GM12873 (cell line): ENCODE data around the gene HOXA4.

Experiments used
- TF ChIP-seq, protein P1 (sequence below): IDR thresholded peaks from 2 replicates; pipeline ENCODE4 v1.5.1; 2012; ENCODE audit warnings: low read depth, mild to moderate bottlenecking, moderate library complexity, low read length, control low read depth; ENCODE audit not compliant: insufficient read depth; ENCODE audit errors: missing control alignments

Gene HOXA4

DNA sequence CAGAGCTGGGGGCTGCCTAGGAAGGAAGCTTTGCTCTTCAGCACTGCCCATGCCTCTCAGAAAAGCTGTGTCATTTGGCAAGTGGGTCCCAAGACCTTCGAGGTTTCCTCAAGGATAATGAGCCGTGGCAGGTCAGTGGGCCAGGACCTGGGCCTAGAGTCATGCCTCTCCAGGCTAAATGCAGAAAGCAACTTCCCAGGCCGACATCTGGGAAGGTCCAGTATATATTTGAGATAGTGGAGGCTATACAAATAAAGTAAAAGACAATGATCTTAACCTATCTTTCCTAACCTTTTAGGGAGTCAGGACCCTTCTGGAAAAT is 45.9 kb upstream of the HOXA4 start:
- TF ChIP-seq, protein P1, sequence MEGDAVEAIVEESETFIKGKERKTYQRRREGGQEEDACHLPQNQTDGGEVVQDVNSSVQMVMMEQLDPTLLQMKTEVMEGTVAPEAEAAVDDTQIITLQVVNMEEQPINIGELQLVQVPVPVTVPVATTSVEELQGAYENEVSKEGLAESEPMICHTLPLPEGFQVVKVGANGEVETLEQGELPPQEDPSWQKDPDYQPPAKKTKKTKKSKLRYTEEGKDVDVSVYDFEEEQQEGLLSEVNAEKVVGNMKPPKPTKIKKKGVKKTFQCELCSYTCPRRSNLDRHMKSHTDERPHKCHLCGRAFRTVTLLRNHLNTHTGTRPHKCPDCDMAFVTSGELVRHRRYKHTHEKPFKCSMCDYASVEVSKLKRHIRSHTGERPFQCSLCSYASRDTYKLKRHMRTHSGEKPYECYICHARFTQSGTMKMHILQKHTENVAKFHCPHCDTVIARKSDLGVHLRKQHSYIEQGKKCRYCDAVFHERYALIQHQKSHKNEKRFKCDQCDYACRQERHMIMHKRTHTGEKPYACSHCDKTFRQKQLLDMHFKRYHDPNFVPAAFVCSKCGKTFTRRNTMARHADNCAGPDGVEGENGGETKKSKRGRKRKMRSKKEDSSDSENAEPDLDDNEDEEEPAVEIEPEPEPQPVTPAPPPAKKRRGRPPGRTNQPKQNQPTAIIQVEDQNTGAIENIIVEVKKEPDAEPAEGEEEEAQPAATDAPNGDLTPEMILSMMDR: no peak

DNA sequence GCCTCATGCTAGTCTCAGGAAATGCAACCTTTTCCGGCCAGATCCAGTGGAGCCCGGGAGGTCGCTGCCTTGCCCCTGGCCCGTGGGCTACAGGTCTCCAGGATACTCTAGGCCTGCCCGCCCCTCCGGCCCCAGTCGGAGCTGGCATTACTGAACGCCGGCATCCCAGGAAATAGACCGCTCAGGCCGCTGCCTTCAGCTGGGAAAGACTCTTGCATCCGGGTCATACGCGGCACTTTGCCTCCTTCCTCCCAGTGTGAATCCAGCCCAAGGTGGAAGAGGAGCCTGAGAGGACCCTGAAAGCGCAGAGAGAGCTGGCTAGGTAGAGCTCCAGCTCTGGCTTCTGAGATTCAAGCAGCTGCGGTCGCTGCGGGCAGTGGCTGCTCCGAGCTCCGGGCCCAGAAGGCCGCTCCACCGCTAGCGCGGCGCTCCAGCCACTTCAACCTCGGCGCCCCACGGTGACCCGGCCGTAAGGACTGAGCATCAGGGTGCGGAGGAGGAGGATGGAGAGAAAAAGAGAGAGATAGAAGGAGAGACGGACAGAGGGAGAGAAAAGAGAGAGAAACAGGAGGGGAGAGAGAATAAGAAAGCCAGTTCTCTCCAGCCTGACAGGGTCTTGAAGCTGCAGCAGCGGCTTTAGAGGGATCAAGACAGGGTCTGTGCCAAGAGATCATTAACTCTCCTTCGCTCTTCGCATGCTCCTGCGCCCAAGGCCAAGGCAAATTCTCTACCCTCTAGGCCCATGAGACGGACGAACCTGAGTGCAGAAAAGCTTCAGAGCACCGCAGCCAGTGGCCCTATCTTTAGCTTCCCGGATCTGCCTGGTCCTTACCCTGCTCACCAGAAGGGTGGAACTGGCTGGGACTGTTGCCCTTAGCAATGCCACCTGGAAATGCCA is 45.3 kb upstream of the HOXA4 start:
- TF ChIP-seq, protein P1: no peak

DNA sequence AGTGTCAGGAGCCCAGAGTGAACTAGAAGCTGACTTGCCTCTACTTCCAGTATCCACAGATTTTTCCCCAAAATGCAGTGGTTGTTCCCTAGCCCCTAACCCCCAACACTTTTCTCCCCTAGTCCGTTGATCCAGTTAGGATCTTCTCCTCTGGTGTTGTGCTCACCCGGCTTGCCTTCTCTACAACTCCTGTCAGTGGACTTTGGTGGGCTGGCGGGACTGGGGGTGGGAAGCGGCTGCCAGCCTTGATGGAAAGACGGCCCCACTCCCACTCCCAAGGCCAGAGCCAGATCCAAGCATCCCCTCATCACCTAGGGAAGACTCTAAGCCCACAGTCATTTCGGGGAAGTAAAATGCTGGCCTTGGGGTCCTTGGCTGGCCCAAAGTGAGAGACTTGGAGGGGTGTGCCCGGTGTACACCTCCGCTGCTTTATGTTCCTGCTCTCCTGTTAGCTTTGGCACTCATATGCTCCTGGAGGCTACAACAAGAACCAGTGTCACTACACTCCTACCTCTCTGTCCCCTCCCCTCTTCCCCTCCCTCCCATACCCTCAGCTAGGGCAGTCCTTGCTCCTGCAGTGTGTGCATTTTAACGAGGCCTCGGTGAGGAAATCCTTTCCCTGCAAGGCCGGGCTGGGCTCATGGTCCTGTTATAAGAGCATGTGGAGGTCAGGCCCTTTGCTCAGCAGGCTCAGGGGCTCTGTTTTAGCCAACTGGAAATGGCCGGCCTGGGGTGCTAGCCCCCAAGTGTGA is 44.5 kb upstream of the HOXA4 start:
- TF ChIP-seq, protein P1: no peak

DNA sequence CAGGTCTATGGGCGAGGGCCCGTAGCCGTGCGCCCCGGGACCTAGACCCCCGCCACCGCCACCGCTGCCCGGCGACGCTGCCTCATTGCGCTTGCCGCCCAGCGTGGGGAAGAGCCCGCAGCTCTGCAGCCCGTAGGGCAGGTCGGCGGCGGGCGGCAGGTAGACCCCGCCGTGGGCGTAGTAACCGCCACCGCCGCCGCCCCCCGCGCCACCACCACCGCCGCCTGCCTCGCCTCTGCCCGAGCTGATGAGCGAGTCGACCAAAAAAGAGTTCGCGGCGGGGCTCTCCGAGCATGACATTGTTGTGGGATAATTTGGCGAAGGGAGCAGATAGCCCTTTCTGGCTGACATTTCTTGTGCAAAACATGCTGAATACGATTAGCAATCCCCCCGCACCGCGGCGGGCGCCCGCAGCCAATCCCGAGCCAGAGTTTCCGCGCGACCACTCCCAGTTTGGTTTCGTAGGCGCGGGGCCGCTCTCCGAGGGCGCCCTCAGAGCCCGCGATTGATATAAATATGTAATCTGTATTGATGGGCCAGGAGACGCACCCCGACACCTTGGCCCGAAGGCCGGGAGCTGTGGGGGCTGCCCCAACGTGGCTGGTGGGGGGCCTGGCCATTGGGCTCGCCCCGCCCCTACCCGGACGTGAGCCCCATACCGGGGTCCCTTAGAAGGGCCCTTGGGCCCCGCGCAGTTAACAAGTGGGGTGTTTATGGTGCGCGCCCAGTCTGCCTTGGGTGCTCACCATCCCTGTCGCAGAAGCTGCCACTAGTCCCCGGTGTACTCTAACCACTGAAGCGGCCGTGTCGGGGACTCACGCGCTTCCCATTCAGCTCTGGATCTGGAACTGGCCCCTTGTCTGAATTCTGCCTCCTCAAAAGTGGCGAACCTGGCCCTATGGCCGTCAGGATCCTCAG is 43.7 kb upstream of the HOXA4 start, which contains the start of gene HOXA10:
Gene HOXA10, minus strand, starts transcription at position 365 of the 918 bp plus-strand sequence. Its CDS starts 14 bp downstream, at position 351.
- TF ChIP-seq, protein P1: no peak

DNA sequence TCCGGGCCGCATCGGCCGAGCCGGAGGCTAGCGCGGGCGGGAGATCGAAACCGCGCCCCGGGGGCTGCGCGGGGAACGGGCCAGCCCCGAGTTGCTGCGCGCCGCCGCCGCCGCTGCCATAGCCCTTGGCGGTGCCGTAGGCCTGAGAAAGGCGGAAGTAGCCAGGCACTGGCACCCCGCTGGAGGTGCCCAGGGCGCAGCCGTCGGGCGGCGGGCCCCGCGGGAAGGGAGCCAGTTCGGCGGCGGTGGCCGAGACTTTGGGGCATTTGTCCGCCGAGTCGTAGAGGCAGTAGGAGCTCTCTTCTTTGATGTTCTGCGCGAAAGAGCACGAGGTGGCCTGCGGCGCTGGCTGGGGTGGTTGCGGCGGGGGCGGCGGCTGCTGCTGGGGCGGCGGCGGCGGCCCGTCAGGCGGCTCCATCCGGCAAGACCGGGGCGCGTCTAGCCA is 43.0 kb upstream of the HOXA4 start:
- TF ChIP-seq, protein P1: no peak

DNA sequence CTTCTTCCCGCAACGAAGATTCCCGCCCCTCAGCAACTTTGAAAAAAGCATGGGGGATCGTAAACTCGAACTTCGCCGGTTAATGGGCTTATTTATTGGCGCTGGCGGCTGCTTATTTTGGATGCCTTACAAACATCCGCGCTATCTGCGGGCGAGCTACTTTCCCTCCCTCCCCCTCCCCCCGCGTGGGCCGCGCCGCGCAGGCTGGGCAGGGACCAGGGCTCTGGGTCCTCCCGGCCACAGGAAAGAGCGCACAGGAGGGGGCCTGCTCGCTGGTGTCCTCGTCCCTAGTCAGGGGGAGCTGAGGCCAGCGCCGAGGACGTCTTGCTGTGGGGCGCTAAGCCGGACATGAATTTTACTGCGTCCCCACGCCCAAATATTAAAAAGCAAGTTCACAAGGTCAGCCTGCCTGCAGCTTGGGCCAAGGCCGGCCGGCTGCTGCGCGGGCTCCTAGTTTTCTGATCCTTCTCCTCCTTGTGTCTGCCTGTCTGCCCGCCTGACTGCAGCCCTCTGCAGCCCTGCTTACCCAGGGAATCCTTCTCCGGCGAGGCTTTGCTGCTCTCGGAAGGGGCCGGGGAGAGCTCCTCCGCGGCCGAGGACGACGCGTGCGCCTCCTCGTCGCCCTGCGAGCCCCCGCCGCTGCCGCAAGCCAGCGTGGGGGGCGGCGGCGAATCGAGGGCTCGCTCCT is 42.4 kb upstream of the HOXA4 start:
- TF ChIP-seq, protein P1: no peak
